ENCODE results near the gene PDZD11. TPM values are rescaled to one million over a fixed set of nuclear protein-coding genes. Genes with fewer than 3 reads are reported as not detected.
"Not testable (repeated sequence)": the region's sequence is repeated elsewhere in the genome, so short reads cannot be mapped to it uniquely, and the experiment has no call there.

The PDZD11 gene
- total RNA-seq, 1 donor from 2014 or later, result 32.7 TPM

GRCh38 chrX:70260104-70260503, 29.6 kb downstream of the PDZD11 start, which contains the start of gene P2RY4:
P2RY4 (minus strand) TSS chrX:70260204; CDS start chrX:70259624, 580 bp downstream.
- intact Hi-C loops (cut with DNase I), result loop anchor here (2.0 kb wide), 1 partner anchor 61 kb away; no protein-coding TSS in a partner anchor
- no peak for DNase-seq (ENCODE audit: low spot score)

GRCh38 chrX:70257423-70258288, 32.1 kb downstream of the PDZD11 start:
- intact Hi-C loops (cut with DNase I), result no loop called here
- no peak for DNase-seq (ENCODE audit: low spot score)

- intact Hi-C loops (cut with DNase I), result no loop called here
- no peak for DNase-seq (ENCODE audit: low spot score)
Observed at GRCh38 chrX:70255452-70255851, 34.3 kb downstream of the PDZD11 start.

- intact Hi-C loops (cut with DNase I), result no loop called here
- no peak for DNase-seq (ENCODE audit: low spot score)
Observed at GRCh38 chrX:70254909-70255308, 34.8 kb downstream of the PDZD11 start.

GRCh38 chrX:70254063-70254400, 35.7 kb downstream of the PDZD11 start:
- DNase-seq (ENCODE audit: low spot score), result no peak
- intact Hi-C loops (cut with DNase I), result no loop called here

- no peak for DNase-seq (ENCODE audit: low spot score)
- intact Hi-C loops (cut with DNase I), result no loop called here
Observed at GRCh38 chrX:70253377-70254062, 36.2 kb downstream of the PDZD11 start.

GRCh38 chrX:70252491-70252890, 37.2 kb downstream of the PDZD11 start:
- no peak for DNase-seq (ENCODE audit: low spot score)
- intact Hi-C loops (cut with DNase I), result no loop called here

- intact Hi-C loops (cut with DNase I), result no loop called here
Observed at GRCh38 chrX:70247252-70247651, 42.5 kb downstream of the PDZD11 start.

GRCh38 chrX:70244881-70245280, 44.8 kb downstream of the PDZD11 start:
- no peak for DNase-seq (ENCODE audit: low spot score)
- intact Hi-C loops (cut with DNase I), result no loop called here

More at GRCh38 chrX:70247252-70247651, 42.5 kb downstream of the PDZD11 start:
- no peak for DNase-seq (ENCODE audit: low spot score)

GRCh38 chrX:70243601-70244000, 46.1 kb downstream of the PDZD11 start:
- intact Hi-C loops (cut with DNase I); DNase-seq (ENCODE audit: low spot score): not testable (repeated sequence)

GRCh38 chrX:70241501-70241900, 48.2 kb downstream of the PDZD11 start:
- DNase-seq (ENCODE audit: low spot score), result no peak
- intact Hi-C loops (cut with DNase I), result no loop called here

GRCh38 chrX:70240751-70241150, 49.0 kb downstream of the PDZD11 start:
- intact Hi-C loops (cut with DNase I), result no loop called here
- no peak for DNase-seq (ENCODE audit: low spot score)

Other genes starting within 250 kb of the PDZD11 start
- gene AWAT2, start 240.0 kb downstream of the PDZD11 start, total RNA-seq, result not detected
- gene OTUD6A, start 227.5 kb downstream of the PDZD11 start, total RNA-seq, result not detected
- 31.2 TPM for gene IGBP1, start 156.5 kb downstream of the PDZD11 start, total RNA-seq
- gene DGAT2L6, start 112.4 kb downstream of the PDZD11 start, total RNA-seq, result not detected
- gene AWAT1, start 55.3 kb downstream of the PDZD11 start, total RNA-seq, result not detected
- gene P2RY4, start 29.7 kb downstream of the PDZD11 start, total RNA-seq, result 0.24 TPM
- gene ARR3, start 21.6 kb downstream of the PDZD11 start, total RNA-seq, result not detected
- not detected for gene RAB41, start 7.8 kb downstream of the PDZD11 start, total RNA-seq
- gene KIF4A, start 177 bp upstream of the PDZD11 start, total RNA-seq, result 0.38 TPM
- not detected for gene GDPD2, start 133.4 kb upstream of the PDZD11 start, total RNA-seq
- gene DLG3, start 154.9 kb upstream of the PDZD11 start, total RNA-seq, result 10.9 TPM

Measured in cardiac septum (tissue), 1 donor.